HG02610 (cell line): Measurements from ENCODE around the gene NFIC.
"Not testable (repeated sequence)": the region's sequence is repeated elsewhere in the genome, so short reads cannot be mapped to it uniquely, and the experiment has no call there.

Experiments
- ATAC-seq: cut with Tn5 transposase; IDR thresholded peaks from one replicate; pipeline ENCODE4 v1.9.1; 2021; ENCODE audit warnings: mild to moderate bottlenecking, moderate library complexity; ENCODE audit not compliant: unreplicated experiment

The NFIC gene

DNA sequence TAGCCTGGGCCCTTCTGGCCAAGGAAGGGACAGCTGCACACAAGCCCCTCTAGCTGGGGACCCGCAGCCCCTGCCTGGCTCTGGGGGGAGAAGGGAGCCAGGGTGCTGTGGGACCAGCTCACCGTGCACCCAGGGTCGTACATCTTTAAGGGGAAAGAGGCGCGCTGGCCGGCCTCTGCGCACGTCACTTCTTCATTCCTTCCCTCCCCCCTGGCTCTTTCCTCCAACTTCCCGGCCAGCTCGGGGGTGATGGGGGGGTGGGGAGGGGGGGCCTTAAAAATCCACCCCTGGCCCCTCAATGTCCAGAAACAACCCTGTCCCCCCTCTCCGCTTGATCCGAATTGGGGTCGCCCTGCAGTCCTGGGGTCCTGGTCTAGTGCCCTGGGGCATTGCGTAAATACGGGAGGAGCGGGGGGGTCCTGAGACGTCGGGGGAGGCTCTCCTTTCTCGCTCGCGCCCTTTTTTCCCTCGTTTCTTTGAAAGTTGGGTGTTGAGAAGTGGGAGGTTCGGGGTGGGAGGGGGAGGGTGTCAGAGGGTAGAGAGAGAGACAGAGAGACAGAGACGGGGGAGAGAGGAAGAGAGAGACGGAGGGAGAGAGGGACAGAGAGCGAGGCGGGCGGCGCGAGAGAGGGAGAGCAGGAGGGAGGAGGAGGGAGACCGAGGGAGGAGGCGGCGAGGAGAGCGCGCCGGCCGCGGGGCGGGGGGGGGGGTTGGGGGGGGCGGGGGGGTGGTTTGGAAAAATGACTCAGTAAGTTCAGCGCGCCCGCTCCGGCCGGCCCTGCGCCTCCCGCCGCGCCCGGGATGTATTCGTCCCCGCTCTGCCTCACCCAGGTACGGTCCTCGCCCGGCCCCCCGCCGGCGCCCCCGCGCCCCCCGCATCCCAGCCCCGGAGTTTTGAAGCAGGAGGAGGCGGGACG lies at the start of gene NFIC:
Gene NFIC, plus strand, starts transcription at position 748 of the 917 bp plus-strand sequence. Its CDS starts 54 bp downstream, at position 802.
- ATAC-seq, result no peak

GRCh38 chr19:3316659-3317207 lies 49.6 kb upstream of the NFIC start:
- no peak for ATAC-seq

- ATAC-seq, result no peak
Measured at GRCh38 chr19:3319643-3320353, 46.6 kb upstream of the NFIC start.

DNA sequence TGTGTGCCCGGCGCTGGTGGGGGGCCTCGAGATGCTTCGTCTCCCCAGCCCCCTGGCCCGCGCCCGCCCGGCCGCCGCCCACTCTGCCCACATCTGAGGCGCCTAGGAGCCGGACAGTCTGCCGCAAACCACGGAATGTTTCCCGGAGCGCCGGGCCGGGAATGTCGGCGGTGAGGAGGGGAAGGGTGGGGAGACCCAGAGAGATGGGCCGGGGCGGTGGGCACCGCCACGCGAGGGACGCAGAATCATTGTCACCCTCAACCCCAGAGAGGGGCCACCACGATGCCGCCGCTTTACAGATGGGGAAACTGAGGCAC lies 46.1 kb upstream of the NFIC start:
- ATAC-seq, result no peak

GRCh38 chr19:3320853-3321252 lies 45.5 kb upstream of the NFIC start:
- no peak for ATAC-seq

DNA sequence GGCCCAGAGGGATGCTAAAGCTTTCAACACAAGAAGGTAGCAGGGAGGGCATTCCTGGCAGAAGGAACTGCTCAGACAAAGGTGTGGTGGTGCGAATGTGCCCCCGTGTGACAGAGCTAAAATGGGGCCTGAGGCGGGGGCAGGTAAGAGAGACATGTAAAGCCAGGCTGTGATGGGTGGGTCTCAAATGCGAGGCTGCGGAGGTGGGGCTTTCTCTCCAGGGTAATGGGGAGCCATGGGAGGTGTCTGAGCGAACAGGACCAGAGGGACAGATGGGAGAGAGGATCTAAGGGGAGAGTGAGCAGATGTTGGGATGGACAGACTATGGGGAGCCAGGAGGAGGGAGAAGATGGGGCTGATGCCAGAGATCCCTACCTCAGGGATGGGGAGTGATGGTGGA lies 44.7 kb upstream of the NFIC start:
- ATAC-seq, result no peak

GRCh38 chr19:3322199-3322978 lies 44.0 kb upstream of the NFIC start:
- no peak for ATAC-seq

DNA sequence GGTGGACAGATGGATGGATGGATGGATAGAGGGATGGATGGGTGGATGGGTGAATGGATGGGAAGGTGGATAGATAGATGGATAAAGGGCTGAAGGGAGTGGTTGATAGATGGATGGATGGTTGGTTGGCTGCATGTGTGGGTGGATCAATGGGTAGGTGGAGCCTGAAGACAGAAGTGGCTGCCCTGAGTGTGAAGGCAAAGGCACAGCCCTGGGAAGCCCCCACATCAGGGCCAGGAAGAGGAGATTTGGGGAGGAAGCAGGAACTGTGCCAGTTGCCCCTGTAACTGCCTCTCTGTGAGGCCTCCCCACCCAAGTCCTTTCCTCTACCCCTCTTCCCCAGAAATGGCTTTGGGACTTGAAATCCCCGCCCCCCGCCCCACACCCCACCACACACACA lies 43.4 kb upstream of the NFIC start:
- ATAC-seq, result no peak

DNA sequence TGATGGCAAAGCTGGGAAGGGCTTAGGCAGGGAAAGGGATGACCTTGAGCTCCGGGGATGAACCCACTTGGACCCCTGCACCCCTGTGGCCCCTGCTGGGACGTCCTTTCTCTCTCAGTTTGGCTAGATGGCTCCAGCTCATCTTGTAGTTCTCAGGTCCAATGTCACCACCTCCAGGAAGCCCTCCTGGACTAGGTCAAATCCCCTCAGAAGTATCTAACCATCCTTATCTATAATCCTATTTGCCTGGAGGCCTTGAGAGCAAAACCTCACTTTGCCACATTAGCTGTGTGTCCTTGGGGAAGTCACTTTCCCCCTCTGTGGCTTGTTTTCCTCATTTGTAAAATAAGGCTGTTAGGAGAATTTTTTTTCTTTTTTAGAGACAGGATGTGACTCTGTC lies 42.7 kb upstream of the NFIC start:
- ATAC-seq, result no peak

DNA sequence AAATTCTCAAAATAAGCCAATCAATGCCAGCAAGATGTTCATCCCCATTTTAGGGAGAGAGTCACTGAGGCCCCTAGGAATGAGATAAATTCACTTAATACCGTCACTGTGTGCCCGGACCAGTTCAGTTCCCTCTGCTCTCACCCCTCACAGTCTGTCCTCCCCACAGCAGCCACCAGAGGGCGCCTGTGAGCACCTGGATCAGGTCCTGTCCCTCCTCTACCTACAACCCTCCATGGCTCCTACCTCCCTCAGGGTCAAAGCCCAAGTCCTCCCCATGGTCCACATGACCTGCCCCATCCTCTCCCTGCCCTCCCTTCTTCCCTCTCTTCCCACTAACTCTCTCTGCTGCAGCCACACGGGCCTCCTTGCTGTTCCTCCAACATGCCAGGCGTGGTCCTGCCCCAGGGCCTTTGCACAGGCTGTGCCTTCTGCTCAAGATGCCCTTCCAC lies 42.0 kb upstream of the NFIC start:
- ATAC-seq, result no peak

GRCh38 chr19:3325451-3325850 lies 40.9 kb upstream of the NFIC start:
- no peak for ATAC-seq

DNA sequence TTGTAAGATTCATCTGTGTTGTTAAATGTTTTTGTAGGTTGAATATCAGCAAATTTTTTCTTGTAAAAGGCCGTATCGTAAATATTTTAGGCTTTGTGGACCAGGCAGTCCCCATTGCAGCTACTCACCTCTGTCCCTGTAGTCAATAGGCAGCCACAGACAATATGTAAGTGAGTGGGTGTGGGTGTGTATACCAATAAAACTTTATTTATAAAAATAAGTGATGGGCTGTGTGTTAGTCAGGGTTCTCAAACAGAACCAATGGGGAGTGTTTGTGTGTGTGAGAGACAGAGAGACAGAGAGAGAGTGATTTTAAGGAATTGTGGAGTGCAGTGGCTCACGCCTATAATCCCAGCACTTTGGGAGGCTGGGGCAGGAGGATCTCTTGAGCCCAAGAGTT lies 37.6 kb upstream of the NFIC start:
- ATAC-seq, result no peak

DNA sequence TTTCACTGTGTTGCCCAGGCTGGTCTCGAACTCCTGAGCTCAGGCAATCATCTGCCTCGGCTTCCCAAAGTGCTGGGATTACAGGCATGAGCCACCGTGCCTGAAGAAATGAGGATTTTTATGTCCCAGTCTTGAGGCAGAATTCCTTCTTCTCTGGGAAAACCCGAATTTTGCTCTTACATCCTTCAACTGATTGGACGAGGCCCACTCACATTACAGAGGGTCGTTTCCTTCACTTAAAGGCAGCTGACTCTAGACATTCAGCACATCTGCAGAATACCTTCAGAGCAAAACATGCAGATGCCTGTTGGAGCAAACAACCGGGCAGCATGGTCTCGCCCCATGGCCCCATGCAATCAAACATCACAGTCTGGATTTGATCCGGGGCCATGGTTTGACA lies 36.3 kb upstream of the NFIC start:
- ATAC-seq, result no peak

DNA sequence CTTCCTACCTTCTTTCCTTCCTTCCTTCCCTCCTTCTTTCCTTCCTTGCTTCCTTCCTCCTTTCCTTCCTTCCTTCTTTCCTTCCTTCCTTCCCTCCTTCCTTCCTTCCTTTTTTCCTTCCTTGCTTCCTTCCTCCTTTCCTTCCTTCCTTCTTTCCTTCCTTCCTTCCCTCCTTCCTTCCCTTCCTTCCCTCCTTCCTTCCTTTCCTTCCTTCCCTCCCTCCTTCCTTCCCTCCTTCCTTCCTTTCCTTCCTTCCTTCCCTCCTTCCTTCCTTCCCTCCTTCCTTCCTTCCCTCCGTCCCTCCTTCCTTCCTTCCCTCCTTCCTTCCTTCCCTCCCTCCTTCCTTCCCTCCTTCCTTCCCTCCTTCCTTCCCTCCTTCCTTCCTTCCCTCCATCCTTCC lies 34.2 kb upstream of the NFIC start:
- ATAC-seq, result not testable (repeated sequence)

- ATAC-seq, result no peak
Measured at GRCh38 chr19:3333020-3333583, 33.3 kb upstream of the NFIC start.

DNA sequence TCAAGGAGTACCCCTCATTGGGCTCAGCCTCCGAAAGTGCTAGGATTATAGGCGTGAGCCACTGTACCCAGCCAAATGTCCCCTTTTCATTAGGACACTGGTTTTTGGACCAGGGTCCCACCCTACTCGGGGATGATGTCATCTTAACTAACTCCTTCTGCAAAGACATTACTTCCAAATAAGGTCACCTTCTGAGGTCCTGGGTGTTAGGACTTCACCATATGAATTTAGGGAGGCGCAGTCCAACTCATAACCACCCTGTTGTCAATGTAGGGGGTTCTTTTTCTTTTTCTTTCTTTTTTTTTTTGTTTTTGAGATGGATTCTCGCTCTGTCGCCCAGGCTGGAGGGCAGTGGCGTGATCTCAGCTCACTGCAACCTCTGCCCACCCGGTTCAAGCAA lies 32.7 kb upstream of the NFIC start:
- ATAC-seq, result no peak

- ATAC-seq, result not testable (repeated sequence)
Measured at GRCh38 chr19:3334749-3335430, 31.5 kb upstream of the NFIC start.

- ATAC-seq, result no peak
Measured at GRCh38 chr19:3335431-3336350, 30.7 kb upstream of the NFIC start.

DNA sequence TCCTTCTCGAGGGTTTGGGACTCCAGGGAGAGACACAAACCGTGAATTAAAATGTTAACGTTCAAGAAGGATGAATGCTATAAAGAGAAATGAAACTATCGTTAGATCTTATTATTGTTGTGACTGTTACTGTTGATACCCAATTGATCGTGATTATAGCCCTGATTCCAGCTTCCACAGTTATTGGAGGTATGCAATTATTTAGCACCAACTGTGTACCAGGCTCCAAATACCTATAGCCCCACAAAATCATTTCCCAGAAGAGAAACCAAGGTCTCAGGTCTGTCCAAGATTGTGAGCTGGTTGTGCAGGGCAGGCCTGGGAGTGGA lies 30.1 kb upstream of the NFIC start:
- ATAC-seq, result no peak
